KOPT-K1 (cell line): ENCODE measurements around the gene IQSEC1.

Source experiments
- H3K27ac ChIP-seq: fragments of 200-600 bp; sonication (generic); 2 replicates; pipeline ENCODE4 v1.5.1; 2016; ENCODE audit warnings: antibody characterized with exemption, mild to moderate bottlenecking, low read depth, low read length; ENCODE audit not compliant: poor library complexity, severe bottlenecking
- H3K36me3 ChIP-seq: fragments of 200-600 bp; sonication (generic); 2 replicates; pipeline ENCODE4 v1.5.1; 2017; ENCODE audit warnings: antibody characterized with exemption, mild to moderate bottlenecking, low read length, moderate library complexity; ENCODE audit not compliant: insufficient read depth
- H3K9me3 ChIP-seq: fragments of 200-600 bp; sonication (generic); 2 replicates; pipeline ENCODE4 v1.5.1; 2017; ENCODE audit warnings: antibody characterized with exemption, low read length, mild to moderate bottlenecking; ENCODE audit not compliant: insufficient read depth, poor library complexity, severe bottlenecking

The IQSEC1 gene

GRCh38 chr3:12895391-12896062 lies 177.7 kb downstream of the IQSEC1 start:
- no peak overlapping the region for H3K27ac ChIP-seq
- H3K36me3 ChIP-seq, result peaks cover 18% of the 10 kb centered on the region
- H3K9me3 ChIP-seq, result no peaks in the 10 kb centered on the region

- H3K27ac ChIP-seq, result no peak overlapping the region
- peaks cover 10% of the 10 kb centered on the region for H3K36me3 ChIP-seq
- no peaks in the 10 kb centered on the region for H3K9me3 ChIP-seq
These were observed 178.6 kb downstream of the IQSEC1 start for GRCh38 chr3:12894629-12895028.

DNA sequence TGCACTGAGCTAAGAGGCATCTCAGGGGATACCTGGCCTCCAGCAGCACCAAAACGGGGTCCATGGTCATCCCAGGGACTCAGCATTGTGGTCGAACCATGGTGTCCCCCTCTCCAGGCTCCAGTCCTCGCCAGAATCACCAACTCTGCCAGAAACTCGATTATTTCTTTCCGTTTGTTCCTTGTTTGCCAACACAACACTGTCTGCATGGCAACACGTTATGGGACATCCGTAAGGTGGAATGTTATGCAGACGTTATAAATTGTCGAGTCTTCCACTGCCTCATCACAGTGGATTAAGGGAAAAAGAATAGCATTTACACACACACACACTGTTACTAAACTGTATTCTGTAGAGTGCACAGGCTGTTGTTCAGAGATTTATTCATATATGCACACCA lies 179.4 kb downstream of the IQSEC1 start:
- H3K9me3 ChIP-seq, result no peaks in the 10 kb centered on the region
- H3K36me3 ChIP-seq, result peaks cover 3% of the 10 kb centered on the region; the same call in 1 of the 2 replicates
- H3K27ac ChIP-seq, result no peak overlapping the region

- Histone ChIP-seq H3K27ac (no peak overlapping the region), H3K36me3 (no peaks in the 10 kb centered on the region; the same call in 1 of the 2 replicates), H3K9me3 (no peaks in the 10 kb centered on the region)
These were observed 180.0 kb downstream of the IQSEC1 start for GRCh38 chr3:12893247-12893646.

- Histone ChIP-seq H3K27ac (no peak overlapping the region), H3K9me3 (no peaks in the 10 kb centered on the region), H3K36me3 (no peaks in the 10 kb centered on the region; the same call in 1 of the 2 replicates)
These were observed 180.4 kb downstream of the IQSEC1 start for GRCh38 chr3:12892840-12893189.

- Histone ChIP-seq H3K9me3 (no peaks in the 10 kb centered on the region), H3K36me3 (no peaks in the 10 kb centered on the region), H3K27ac (no peak overlapping the region)
These were observed 181.0 kb downstream of the IQSEC1 start for GRCh38 chr3:12891985-12892839.

DNA sequence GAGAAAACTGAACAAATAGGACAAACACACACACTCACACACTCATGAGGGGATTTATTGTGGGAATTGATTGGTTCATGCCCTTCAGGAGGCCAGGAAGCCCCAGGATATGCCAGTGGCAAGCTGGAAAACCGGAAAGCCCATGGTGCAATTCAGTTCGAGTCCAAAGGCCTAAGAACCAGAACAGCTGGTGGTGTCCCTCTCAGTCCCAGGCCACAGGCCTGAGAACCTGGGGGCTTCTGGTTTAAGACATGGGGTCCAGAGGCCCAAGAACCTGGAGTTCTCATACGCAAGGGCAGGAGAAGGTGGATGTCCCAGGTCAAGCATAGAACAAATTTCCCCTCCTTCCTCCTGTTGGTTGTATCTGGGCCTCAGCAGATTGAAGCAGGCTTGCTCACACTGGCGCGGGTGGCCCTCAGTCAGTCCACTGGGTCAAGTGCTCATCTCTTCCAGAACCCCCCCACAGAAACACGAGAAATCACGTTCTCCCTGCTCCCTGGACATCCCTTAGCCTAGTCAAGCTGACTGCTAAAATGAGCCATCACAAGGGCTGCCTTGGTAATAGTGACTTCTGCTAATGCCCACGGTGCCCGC lies 181.7 kb downstream of the IQSEC1 start:
- Histone ChIP-seq H3K27ac (no peak overlapping the region), H3K9me3 (no peaks in the 10 kb centered on the region), H3K36me3 (no peaks in the 10 kb centered on the region)

- H3K9me3 ChIP-seq, result no peaks in the 10 kb centered on the region
- H3K36me3 ChIP-seq, result no peaks in the 10 kb centered on the region
- no peak overlapping the region for H3K27ac ChIP-seq
These were observed 182.4 kb downstream of the IQSEC1 start for GRCh38 chr3:12890610-12891390.

- Histone ChIP-seq H3K9me3 (no peaks in the 10 kb centered on the region), H3K27ac (no peak overlapping the region), H3K36me3 (no peaks in the 10 kb centered on the region)
These were observed 186.5 kb downstream of the IQSEC1 start for GRCh38 chr3:12886736-12887135.

- no peaks in the 10 kb centered on the region for H3K36me3 ChIP-seq
- H3K9me3 ChIP-seq, result no peaks in the 10 kb centered on the region
- peak overlapping the region; percentile 19 for H3K27ac ChIP-seq
These were observed 187.0 kb downstream of the IQSEC1 start for GRCh38 chr3:12886106-12886679.

GRCh38 chr3:12885583-12885930 lies 187.7 kb downstream of the IQSEC1 start:
- no peaks in the 10 kb centered on the region for H3K36me3 ChIP-seq
- no peaks in the 10 kb centered on the region for H3K9me3 ChIP-seq
- H3K27ac ChIP-seq, result peak overlapping the region; percentile 19

DNA sequence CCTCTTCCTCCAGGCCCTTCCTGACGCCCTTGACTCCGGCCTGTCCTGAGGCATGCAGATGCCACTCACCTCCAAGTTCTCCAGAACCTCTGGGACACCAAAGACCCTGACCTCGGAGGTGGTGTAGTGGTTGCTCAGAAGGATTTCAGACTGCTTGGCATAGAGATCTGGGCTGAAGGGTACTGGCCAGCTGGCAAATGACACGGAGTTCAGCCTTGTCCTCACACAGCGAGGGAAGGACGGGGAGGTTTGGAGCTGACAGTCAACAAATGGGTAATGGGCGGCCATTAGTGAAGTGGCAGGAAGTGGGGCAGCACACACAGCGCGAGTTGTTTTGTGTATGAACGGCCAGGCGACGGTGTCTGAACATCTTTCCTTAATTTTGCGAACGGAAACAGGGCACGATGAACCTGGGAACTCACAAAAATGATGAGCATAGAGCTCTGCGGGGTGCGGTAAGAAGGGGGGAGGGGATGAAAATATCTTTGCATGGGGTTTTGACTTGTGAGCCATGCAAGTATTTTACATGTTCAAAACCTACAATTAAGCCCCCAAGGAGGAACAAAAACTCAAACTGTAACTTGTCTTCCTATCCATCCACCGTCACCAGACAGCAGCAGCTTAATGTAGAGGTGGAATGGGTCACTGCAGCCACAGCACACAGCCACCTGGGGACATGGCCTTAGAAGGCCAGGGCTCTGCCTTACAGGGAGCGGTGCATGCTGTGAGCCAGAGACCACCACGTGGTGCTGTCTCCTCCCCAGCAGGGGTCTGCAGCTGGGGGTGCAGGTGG lies 188.2 kb downstream of the IQSEC1 start:
- no peaks in the 10 kb centered on the region for H3K9me3 ChIP-seq
- no peak overlapping the region for H3K27ac ChIP-seq
- H3K36me3 ChIP-seq, result no peaks in the 10 kb centered on the region

- H3K9me3 ChIP-seq, result no peaks in the 10 kb centered on the region
- H3K27ac ChIP-seq, result no peak overlapping the region
- H3K36me3 ChIP-seq, result no peaks in the 10 kb centered on the region
These were observed 189.0 kb downstream of the IQSEC1 start for GRCh38 chr3:12884186-12884680.
